Measurements from ENCODE around the gene FOXP1.

The FOXP1 gene

GRCh38 chr3:71210257-71211007 is 373.1 kb downstream of the FOXP1 start:
- no peak overlapping the region for H3K4me3 ChIP-seq (ENCODE audit: low read depth, low read length)
- TF ChIP-seq, protein P1, sequence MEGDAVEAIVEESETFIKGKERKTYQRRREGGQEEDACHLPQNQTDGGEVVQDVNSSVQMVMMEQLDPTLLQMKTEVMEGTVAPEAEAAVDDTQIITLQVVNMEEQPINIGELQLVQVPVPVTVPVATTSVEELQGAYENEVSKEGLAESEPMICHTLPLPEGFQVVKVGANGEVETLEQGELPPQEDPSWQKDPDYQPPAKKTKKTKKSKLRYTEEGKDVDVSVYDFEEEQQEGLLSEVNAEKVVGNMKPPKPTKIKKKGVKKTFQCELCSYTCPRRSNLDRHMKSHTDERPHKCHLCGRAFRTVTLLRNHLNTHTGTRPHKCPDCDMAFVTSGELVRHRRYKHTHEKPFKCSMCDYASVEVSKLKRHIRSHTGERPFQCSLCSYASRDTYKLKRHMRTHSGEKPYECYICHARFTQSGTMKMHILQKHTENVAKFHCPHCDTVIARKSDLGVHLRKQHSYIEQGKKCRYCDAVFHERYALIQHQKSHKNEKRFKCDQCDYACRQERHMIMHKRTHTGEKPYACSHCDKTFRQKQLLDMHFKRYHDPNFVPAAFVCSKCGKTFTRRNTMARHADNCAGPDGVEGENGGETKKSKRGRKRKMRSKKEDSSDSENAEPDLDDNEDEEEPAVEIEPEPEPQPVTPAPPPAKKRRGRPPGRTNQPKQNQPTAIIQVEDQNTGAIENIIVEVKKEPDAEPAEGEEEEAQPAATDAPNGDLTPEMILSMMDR (IDR thresholded peaks at IDR 0.05; ENCODE audit: low read depth, low read length) = no peak

- H3K4me3 ChIP-seq (ENCODE audit: low read depth, low read length) = no peak overlapping the region
- TF ChIP-seq, protein P1 (IDR thresholded peaks at IDR 0.05; ENCODE audit: low read depth, low read length) = no peak
Observed at GRCh38 chr3:71208211-71209095, 375.1 kb downstream of the FOXP1 start.

- TF ChIP-seq, protein P1 (IDR thresholded peaks at IDR 0.05; ENCODE audit: low read depth, low read length) = no peak
Observed at GRCh38 chr3:71207632-71208031, 375.9 kb downstream of the FOXP1 start.

DNA sequence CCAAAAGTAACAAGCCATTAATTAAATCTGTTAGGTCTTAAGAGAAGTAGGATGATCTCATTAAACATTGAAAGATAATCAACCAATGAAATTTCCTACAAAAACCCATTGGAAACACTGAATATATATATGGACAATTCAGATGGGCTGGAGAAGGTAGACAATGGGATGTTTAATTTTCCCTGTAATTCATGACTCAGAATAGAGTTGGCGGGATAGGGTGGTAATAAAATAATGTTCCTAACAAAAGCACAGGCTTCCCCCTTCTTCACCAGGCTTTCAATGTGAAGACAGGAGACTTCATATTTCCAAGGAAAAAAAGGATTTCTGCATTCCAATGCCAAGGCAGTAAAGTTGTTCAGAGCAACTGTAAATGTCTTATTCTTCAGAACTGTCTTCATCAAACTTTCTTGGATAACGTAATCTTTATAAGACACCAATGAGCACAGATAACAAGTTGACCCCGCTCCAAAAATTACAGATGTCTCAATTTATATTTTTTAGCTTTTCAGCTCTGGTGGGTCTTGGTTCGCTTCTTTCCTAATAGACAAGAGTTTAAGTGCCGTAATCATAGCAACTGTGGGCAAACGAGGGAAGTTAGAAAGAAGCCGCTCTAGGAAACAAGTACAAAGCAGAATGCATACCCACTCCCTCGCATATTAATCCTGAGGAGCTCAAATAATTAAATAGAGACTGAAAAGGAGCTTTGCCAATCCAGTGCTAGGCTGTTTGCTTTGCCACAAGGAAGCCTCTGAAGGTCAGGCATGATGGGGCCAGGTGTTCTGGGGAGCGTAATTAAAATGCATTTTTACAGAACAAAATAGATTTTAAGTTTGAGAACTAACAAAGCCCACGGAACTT is 377.0 kb downstream of the FOXP1 start:
- H3K4me3 ChIP-seq (ENCODE audit: low read depth, low read length) = no peak overlapping the region
- TF ChIP-seq, protein P1 (IDR thresholded peaks at IDR 0.05; ENCODE audit: low read depth, low read length) = no peak

More at GRCh38 chr3:71207632-71208031, 375.9 kb downstream of the FOXP1 start:
- H3K4me3 ChIP-seq (ENCODE audit: low read depth, low read length) = no peak overlapping the region

DNA sequence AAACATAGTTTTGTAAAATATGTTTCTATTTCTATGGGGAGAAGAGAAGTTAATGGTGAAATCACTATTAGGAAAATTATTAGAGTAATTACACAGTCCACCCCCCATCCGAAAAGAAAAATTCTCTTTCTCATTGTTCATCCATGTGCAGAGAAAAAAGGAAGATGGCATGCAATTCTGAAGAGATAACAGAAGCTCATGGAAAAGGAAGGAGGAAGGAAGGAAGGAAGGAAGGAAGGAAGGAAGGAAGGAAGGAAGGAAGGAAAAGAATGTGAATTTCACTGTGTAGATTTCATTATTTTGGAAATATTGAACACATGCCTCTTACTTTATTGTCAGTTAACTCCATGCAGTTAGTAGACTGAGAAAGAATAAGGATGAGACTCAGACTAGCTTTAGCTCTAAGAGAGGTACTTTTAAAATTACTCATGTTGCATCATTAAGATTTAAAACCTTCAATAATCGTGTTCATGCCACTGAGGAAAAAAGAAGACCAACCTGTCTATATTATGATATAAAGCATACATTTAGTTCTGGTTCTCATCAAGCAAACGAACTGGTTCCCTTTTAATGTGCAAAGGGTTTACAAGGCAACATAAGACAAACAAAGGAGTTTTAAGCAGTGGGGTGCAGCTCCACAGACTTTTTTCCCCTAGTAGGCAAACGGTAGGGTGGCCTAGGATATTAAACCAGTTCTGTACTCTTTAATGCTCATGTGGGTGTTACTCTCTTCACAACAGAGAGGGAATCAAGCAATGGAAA is 379.6 kb downstream of the FOXP1 start:
- TF ChIP-seq, protein P1 (IDR thresholded peaks at IDR 0.05; ENCODE audit: low read depth, low read length) = no peak

DNA sequence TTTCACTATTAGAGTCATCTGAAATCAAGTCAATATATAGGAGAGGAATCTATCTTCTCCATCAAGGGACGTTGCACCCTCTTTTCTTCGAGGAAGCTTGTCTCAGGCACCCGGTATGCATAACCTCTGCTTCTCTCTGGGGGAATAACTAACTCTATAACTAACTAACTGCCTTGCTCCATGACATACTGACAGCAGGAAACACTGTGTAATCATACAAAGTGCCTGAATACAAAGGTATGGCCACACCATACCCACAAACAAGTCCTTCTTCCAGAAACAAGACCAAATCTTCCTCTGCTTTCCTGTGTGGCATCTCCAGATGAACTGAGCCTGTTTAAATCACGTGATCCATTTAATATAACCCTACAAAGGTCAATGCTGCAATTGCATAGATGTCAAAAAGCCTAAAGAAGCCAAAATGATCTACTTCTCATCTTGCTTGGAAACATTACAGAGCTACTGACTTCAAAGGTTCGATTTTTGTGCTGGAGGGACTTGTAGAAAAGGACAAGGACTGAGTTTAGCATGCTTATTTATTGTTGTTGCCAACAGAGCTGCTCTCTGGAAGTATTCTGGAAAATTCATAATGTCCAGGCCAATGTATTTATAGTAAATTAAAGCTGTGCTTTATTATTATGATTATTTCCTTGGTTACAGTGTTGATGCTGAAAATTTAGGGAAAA is 380.5 kb downstream of the FOXP1 start:
- no peak overlapping the region for H3K4me3 ChIP-seq (ENCODE audit: low read depth, low read length)
- TF ChIP-seq, protein P1 (IDR thresholded peaks at IDR 0.05; ENCODE audit: low read depth, low read length) = no peak

More for the DNA sequence above, 379.6 kb downstream of the FOXP1 start:
- H3K4me3 ChIP-seq (ENCODE audit: low read depth, low read length) = no peak overlapping the region

Measured in WI38 (cell line).